ENCODE measurements around the gene ETS2.
A peak's percentile ranks its signal among the peaks of the same experiment; 100 is the strongest.

ETS2 gene

GRCh38 chr21:38800046-38800758 lies 5.5 kb upstream of the ETS2 start:
- DNase-seq (ENCODE audit: low read depth) = no peak
- TF ChIP-seq CTCF (IDR thresholded peaks at IDR 0.05; ENCODE audit: insufficient read depth, low read depth, low read length, missing control alignments) = no peak
- no peak overlapping the region for H3K4me3 ChIP-seq (ENCODE audit: low read length)

- peak; percentile 86 for DNase-seq (ENCODE audit: low read depth)
- H3K4me3 ChIP-seq (ENCODE audit: low read length) = no peak overlapping the region
Measured at GRCh38 chr21:38800924-38801744, 4.6 kb upstream of the ETS2 start.

GRCh38 chr21:38802050-38803026 lies 3.4 kb upstream of the ETS2 start:
- no peak overlapping the region for H3K4me3 ChIP-seq (ENCODE audit: low read length)
- peak; percentile 60 for DNase-seq (ENCODE audit: low read depth)
- TF ChIP-seq CTCF (IDR thresholded peaks at IDR 0.05; ENCODE audit: insufficient read depth, low read depth, low read length, missing control alignments) = no peak

More at GRCh38 chr21:38800924-38801744, 4.6 kb upstream of the ETS2 start:
- TF ChIP-seq CTCF (IDR thresholded peaks at IDR 0.05; ENCODE audit: insufficient read depth, low read depth, low read length, missing control alignments) = no peak

- TF ChIP-seq CTCF (IDR thresholded peaks at IDR 0.05; ENCODE audit: insufficient read depth, low read depth, low read length, missing control alignments) = no peak
- H3K4me3 ChIP-seq (ENCODE audit: low read length) = no peak overlapping the region
- DNase-seq (ENCODE audit: low read depth) = no peak
Measured at GRCh38 chr21:38803075-38803660, 2.6 kb upstream of the ETS2 start.

GRCh38 chr21:38804030-38804788 lies 1.5 kb upstream of the ETS2 start:
- no peak for DNase-seq (ENCODE audit: low read depth)
- peak overlapping the region; percentile 99 for H3K4me3 ChIP-seq (ENCODE audit: low read length)
- TF ChIP-seq CTCF (IDR thresholded peaks at IDR 0.05; ENCODE audit: insufficient read depth, low read depth, low read length, missing control alignments) = no peak

Measured in epithelial cell of esophagus (primary cell).